ENCODE results near the gene ATP10A.

The ATP10A gene

DNA sequence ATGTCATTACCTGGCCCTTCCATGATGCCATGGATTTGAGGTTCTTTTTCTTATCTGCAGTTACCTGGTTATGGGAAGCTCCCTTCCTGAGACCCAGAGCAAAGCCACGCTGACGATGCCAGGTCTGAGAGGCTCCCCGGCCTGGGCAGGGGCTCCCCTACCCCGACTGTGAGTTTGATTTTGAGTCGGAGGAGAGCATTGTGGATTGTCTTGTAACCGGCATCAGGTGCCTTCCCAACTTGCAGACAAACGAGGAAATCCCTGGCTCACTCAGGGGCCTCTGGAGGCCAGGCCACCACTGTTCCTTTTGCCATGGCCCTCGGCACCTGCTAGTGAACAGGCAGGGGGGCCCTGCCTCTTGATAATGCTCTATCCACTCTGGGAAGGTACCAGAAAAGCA lies 151.4 kb downstream of the ATP10A start:
- DNase-seq (ENCODE audit: low read depth, low spot score), result no peak
- TF ChIP-seq, protein P1, sequence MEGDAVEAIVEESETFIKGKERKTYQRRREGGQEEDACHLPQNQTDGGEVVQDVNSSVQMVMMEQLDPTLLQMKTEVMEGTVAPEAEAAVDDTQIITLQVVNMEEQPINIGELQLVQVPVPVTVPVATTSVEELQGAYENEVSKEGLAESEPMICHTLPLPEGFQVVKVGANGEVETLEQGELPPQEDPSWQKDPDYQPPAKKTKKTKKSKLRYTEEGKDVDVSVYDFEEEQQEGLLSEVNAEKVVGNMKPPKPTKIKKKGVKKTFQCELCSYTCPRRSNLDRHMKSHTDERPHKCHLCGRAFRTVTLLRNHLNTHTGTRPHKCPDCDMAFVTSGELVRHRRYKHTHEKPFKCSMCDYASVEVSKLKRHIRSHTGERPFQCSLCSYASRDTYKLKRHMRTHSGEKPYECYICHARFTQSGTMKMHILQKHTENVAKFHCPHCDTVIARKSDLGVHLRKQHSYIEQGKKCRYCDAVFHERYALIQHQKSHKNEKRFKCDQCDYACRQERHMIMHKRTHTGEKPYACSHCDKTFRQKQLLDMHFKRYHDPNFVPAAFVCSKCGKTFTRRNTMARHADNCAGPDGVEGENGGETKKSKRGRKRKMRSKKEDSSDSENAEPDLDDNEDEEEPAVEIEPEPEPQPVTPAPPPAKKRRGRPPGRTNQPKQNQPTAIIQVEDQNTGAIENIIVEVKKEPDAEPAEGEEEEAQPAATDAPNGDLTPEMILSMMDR (IDR thresholded peaks at IDR 0.05; ENCODE audit: low read depth, low read length), result no peak
- in situ Hi-C loops (cut with HindIII; ENCODE audit: low sequenced_read_pairs), result no loop called here
- H3K4me3 ChIP-seq (ENCODE audit: low read depth, low read length), result no peak overlapping the region

DNA sequence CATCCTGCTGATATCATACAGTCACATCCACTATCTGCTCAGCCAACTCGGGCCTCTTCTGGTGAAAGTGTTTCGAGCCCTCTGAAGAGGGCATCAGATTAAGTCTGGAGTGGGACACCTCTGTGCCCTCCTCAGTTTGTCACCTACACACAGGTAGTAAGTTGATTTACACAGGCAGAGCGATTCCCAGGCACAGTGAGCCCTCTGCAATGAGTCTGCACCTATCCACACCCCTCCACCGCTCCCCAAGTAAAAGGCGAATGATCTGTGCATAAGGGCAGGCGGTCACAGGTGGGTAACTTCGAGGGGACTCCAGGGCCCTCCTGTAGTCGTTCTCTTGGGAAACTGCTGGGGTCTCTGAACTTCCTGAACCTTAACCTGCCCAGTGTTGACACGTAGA lies 152.0 kb downstream of the ATP10A start:
- in situ Hi-C loops (cut with HindIII; ENCODE audit: low sequenced_read_pairs), result no loop called here
- no peak overlapping the region for H3K4me3 ChIP-seq (ENCODE audit: low read depth, low read length)
- TF ChIP-seq, protein P1 (IDR thresholded peaks at IDR 0.05; ENCODE audit: low read depth, low read length), result no peak
- DNase-seq (ENCODE audit: low read depth, low spot score), result no peak

- in situ Hi-C loops (cut with HindIII; ENCODE audit: low sequenced_read_pairs), result no loop called here
- no peak for DNase-seq (ENCODE audit: low read depth, low spot score)
- TF ChIP-seq, protein P1 (IDR thresholded peaks at IDR 0.05; ENCODE audit: low read depth, low read length), result peak; percentile 75
- no peak overlapping the region for H3K4me3 ChIP-seq (ENCODE audit: low read depth, low read length)
Observed at GRCh38 chr15:25710184-25710583, 152.9 kb downstream of the ATP10A start.

GRCh38 chr15:25709437-25710159 lies 153.5 kb downstream of the ATP10A start:
- TF ChIP-seq, protein P1 (IDR thresholded peaks at IDR 0.05; ENCODE audit: low read depth, low read length), result no peak
- H3K4me3 ChIP-seq (ENCODE audit: low read depth, low read length), result no peak overlapping the region
- no peak for DNase-seq (ENCODE audit: low read depth, low spot score)
- in situ Hi-C loops (cut with HindIII; ENCODE audit: low sequenced_read_pairs), result no loop called here

GRCh38 chr15:25708391-25708790 lies 154.7 kb downstream of the ATP10A start:
- TF ChIP-seq, protein P1 (IDR thresholded peaks at IDR 0.05; ENCODE audit: low read depth, low read length), result no peak
- in situ Hi-C loops (cut with HindIII; ENCODE audit: low sequenced_read_pairs), result no loop called here
- no peak for DNase-seq (ENCODE audit: low read depth, low spot score)
- H3K4me3 ChIP-seq (ENCODE audit: low read depth, low read length), result no peak overlapping the region

DNA sequence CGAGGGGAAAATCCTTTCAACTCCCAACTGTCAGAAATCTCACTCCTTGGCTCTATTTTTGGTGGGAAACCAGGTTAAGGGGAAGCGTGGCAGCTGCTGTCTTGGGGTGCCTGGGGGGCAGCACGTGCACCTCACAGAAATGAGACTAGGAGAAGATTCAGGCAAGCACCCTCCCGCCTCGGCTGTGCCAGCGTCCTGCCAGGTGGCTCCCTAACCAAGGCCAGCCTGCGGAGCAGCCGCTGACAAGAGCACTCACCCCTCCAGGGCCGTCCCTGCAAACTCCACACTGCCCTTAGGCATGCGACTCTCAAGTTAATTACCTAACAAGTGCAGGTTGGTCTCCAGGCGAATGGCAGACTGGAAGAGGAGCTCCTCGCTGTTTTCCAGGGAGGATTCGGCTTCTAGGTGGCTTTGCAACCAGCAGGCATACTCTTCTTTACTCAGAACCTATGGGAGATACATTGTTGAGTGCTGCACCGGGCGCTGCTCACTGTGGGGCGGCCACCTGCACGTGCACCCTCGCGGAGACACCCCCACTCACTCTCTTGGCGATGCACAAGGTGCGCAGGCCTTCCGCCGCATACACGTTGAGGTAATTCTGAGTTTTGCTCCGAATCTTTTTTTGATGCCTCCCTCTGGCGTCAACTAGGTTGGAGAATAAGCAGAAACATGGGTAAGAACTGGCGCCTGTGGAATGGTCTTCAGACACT lies 155.3 kb downstream of the ATP10A start:
- in situ Hi-C loops (cut with HindIII; ENCODE audit: low sequenced_read_pairs), result no loop called here
- TF ChIP-seq, protein P1 (IDR thresholded peaks at IDR 0.05; ENCODE audit: low read depth, low read length), result no peak
- no peak for DNase-seq (ENCODE audit: low read depth, low spot score)
- H3K4me3 ChIP-seq (ENCODE audit: low read depth, low read length), result no peak overlapping the region
